HepG2 (cell line): ENCODE results near the gene SLC16A3. TPM values are rescaled to one million over a fixed set of nuclear protein-coding genes. Genes with fewer than 3 reads are reported as not detected.

Experiments used
- EHMT2 ChIP-seq: fragments of 200-600 bp; sonication (generic); IDR thresholded peaks from 2 replicates; pipeline ENCODE4 v1.7.0; 2017; ENCODE audit warnings: antibody characterized with exemption, low read depth, low read length, borderline replicate concordance
- HNF4G ChIP-seq, 2 experiments: sonication (generic) in 1 of 2; formaldehyde crosslinking in 1 of 2; IDR thresholded peaks; 2 replicates each; pipeline versions ENCODE4 v1.4.0 to v1.6.1; 2011 to 2020; ENCODE audit warnings: borderline replicate concordance in 2 of 2, low read depth in 2 of 2, mild to moderate bottlenecking in 2 of 2, low read length in 1 of 2, missing genetic modification reagents in 1 of 2, moderate library complexity in 1 of 2
- LCORL ChIP-seq, 2 experiments: fragments of 450-650 bp in 1 of 2; sonication (generic) in 1 of 2; formaldehyde crosslinking in 1 of 2; IDR thresholded peaks; 2 replicates each; pipeline versions ENCODE4 v1.5.0 to v1.6.1; 2017 to 2020; ENCODE audit warnings: antibody characterized with exemption in 1 of 2, missing genetic modification reagents in 1 of 2
- LRRFIP1 ChIP-seq: sonication (generic); formaldehyde crosslinking; conservative IDR thresholded peaks from 2 replicates; pipeline ENCODE4 v1.4.0; 2020; ENCODE audit warnings: missing genetic modification reagents
- NFYB ChIP-seq: sonication (generic); formaldehyde crosslinking; IDR thresholded peaks from 2 replicates; pipeline ENCODE4 v1.4.0; 2020; ENCODE audit warnings: missing genetic modification reagents
- PLRG1 ChIP-seq: fragments of 450-650 bp; conservative IDR thresholded peaks from 2 replicates; pipeline ENCODE4 v1.6.1; 2016
- RFX3 ChIP-seq: IDR thresholded peaks from 2 replicates; pipeline ENCODE4 v1.6.1; 2016; ENCODE audit warnings: missing biosample characterization, missing genetic modification reagents
- ZBTB33 ChIP-seq: sonication (generic); formaldehyde crosslinking; IDR thresholded peaks from 2 replicates; pipeline ENCODE4 v1.4.0; 2020; ENCODE audit warnings: missing genetic modification reagents
- ZBTB42 ChIP-seq: sonication (generic); formaldehyde crosslinking; IDR thresholded peaks from 2 replicates; pipeline ENCODE4 v1.5.0; 2020; ENCODE audit warnings: mild to moderate bottlenecking, missing genetic modification reagents
- ZNF142 ChIP-seq: sonication (generic); formaldehyde crosslinking; IDR thresholded peaks from 2 replicates; pipeline ENCODE4 v1.4.0; 2020; ENCODE audit warnings: missing genetic modification reagents
- ZNF160 ChIP-seq: sonication (generic); formaldehyde crosslinking; IDR thresholded peaks from 2 replicates; pipeline ENCODE4 v1.8.0; 2022; ENCODE audit warnings: mild to moderate bottlenecking, inconsistent platforms, missing genetic modification reagents
- ZNF44 ChIP-seq: sonication (generic); formaldehyde crosslinking; IDR thresholded peaks from 2 replicates; pipeline ENCODE4 v1.5.1; 2020; ENCODE audit warnings: mild to moderate bottlenecking, missing genetic modification reagents
- ZNF513 ChIP-seq: sonication (generic); formaldehyde crosslinking; conservative IDR thresholded peaks from 2 replicates; pipeline ENCODE4 v1.5.0; 2020; ENCODE audit warnings: missing genetic modification reagents
- ZNF672 ChIP-seq: sonication (generic); formaldehyde crosslinking; IDR thresholded peaks from 2 replicates; pipeline ENCODE4 v1.8.1; 2022; ENCODE audit warnings: missing genetic modification reagents
- polyA plus RNA-seq, 8 experiments: library from polyadenylated mRNA; depleted of rRNA in 3 of 8; stranded (reverse) in 7 of 8; unstranded in 1 of 8; fragments of >200 nt; fragmentation: Illumina TruSeq in 4 of 8; extraction: Trizol in 4 of 8; gene quantifications; 2 replicates each; pipeline versions ENCODE4 v1.2.1 to v1.2.3, GENCODE V29; 2011 to 2016; ENCODE audit warnings: low read depth in 4 of 8, missing spikeins in 1 of 8, mixed read lengths in 1 of 8; ENCODE audit not compliant: insufficient read depth in 1 of 8
- total RNA-seq, 5 experiments: library from RNA; depleted of rRNA; stranded (reverse); fragments of >200 nt; fragmentation: Illumina TruSeq; extraction: Trizol; gene quantifications; 2 replicates each; pipeline ENCODE4 v1.2.3, GENCODE V29; 2016; ENCODE audit warnings: low read depth in 1 of 5

Gene SLC16A3
- total and polyA plus RNA-seq, 2 of the 13 experiments (the other 11 are each of a cell fraction or from before 2014, with no cell fraction given), result 242 to 349 TPM

GRCh38 chr17:82230609-82231311 lies 1.9 kb downstream of the SLC16A3 start (continued):
- TF ChIP-seq ZNF142, result peak; percentile 94
- no peak for TF ChIP-seq PLRG1
- TF ChIP-seq RFX3, result peak; percentile 6; the same call in 1 of the 2 replicates
- TF ChIP-seq ZNF513, result 0 out of 2 replicates have a peak, but pooled peaks have one; percentile 60
- peak; percentile 70 for TF ChIP-seq ZBTB33 (CRISPR knock-in tag)
- TF ChIP-seq LRRFIP1 (CRISPR knock-in tag), result no peak
- no peak for TF ChIP-seq EHMT2
- TF ChIP-seq HNF4G (IDR thresholded peaks at IDR 0.05; ENCODE audit: borderline replicate concordance, low read depth, low read length), result peak; percentile 86
- TF ChIP-seq HNF4G (CRISPR knock-in tag; IDR thresholded peaks at IDR 0.05; ENCODE audit: borderline replicate concordance, low read depth), result peak; percentile 91
- peak; percentile 53 for TF ChIP-seq NFYB (CRISPR knock-in tag)
- peak; percentile 85; the same call in 1 of the 2 replicates for TF ChIP-seq ZNF44
- peak; percentile 70; the same call in 1 of the 2 replicates for TF ChIP-seq ZNF672
- peak; percentile 95 for TF ChIP-seq ZNF160
- TF ChIP-seq LCORL (IDR thresholded peaks at IDR 0.05), result no peak
- peak; percentile 83 for TF ChIP-seq LCORL (CRISPR knock-in tag; IDR thresholded peaks at IDR 0.05)
- TF ChIP-seq ZBTB42 (CRISPR knock-in tag), result peak; percentile 71; the same call in 1 of the 2 replicates
